Hindlimb muscle (tissue), 1 donor: ENCODE data around the gene HUWE1. TPM values are rescaled to one million over a fixed set of nuclear protein-coding genes. Genes with fewer than 3 reads are reported as not detected.
A peak's percentile ranks its signal among the peaks of the same experiment; 100 is the strongest.

Experiments used
- DNase-seq: peaks from one replicate; pipeline ENCODE4 v3.0.0-alpha.2; 2013
- polyA plus RNA-seq: library from polyadenylated mRNA; unstranded; fragments of 120-200 nt; gene quantifications from one replicate; pipeline ENCODE4 v1.2.1, GENCODE V29; 2013; ENCODE audit not compliant: insufficient read length

HUWE1 gene
- polyA plus RNA-seq, 1 donor = 100 TPM

DNA sequence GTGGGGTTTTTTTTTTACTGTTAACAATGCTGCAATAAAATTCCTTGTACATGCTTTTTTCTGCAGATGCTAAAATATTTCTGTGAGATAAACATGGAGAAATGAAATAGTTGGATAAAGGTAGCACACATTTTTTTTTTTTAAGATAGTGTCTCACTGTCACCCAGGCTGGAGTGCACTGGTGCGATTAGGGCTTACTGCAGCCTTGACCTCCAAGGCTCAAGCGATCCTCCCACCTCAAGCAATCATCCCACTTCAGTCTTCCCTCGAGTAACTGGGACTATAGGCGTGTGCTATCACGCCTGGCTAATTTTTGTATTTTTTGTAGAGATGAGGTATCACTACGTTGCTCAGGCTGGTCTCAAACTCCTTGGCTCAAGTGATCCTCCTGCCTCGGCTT is 1.8 kb upstream of the HUWE1 start:
- DNase-seq = no peak

DNA sequence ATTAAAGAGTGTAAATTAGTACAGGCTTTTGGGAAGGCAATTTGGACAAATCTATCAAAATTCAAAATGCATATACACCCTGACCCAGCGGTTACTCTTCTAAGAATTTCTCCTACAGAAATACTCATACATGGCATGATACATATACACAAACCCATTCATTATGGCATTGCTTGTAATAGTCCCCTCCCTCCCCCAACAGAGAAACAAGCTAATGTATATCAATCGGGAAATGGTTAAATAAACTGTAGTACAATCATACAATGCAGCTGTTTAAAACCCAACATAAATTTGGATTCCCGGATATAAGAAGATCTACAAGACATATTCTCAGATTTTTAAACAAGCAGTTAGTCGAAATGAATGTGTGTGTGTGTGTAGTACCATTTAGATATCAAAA is 808 bp downstream of the HUWE1 start:
- no peak for DNase-seq

DNA sequence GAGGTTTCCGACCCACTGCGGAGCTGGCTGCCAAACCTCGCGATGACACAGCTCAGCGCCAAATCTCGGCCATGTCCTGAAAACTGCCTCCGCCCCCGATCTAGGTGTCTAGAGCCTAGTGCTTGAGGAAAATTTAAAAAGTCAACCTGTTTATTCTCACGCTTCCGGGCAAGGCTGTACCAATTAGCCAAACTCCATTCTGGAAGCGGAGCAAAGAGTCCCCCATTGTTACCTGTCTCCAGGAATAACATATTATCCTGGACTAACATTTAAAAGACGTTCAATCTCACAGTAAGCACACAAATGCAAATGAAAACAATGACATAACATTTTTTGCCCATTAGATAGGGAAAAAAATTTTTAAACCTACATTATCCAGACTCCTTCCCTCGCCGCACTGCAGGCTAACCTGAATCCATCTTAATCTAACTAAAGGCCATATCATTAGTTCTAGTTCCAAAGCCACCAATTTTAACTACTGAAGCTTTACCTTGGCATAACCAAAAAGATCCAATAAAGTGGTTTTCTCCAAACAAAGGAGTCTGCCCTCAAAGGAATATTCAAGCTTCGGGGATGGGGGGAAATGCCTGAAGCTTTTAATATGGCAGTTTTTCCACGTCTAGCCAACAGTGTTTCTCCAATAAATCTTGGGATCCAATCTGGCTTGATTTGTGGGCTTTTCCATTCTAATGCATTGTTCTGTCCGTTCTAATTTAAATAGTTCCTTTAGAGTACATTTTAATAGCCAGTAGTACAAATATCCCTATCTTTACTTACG is 1.9 kb downstream of the HUWE1 start:
- DNase-seq = no peak

DNA sequence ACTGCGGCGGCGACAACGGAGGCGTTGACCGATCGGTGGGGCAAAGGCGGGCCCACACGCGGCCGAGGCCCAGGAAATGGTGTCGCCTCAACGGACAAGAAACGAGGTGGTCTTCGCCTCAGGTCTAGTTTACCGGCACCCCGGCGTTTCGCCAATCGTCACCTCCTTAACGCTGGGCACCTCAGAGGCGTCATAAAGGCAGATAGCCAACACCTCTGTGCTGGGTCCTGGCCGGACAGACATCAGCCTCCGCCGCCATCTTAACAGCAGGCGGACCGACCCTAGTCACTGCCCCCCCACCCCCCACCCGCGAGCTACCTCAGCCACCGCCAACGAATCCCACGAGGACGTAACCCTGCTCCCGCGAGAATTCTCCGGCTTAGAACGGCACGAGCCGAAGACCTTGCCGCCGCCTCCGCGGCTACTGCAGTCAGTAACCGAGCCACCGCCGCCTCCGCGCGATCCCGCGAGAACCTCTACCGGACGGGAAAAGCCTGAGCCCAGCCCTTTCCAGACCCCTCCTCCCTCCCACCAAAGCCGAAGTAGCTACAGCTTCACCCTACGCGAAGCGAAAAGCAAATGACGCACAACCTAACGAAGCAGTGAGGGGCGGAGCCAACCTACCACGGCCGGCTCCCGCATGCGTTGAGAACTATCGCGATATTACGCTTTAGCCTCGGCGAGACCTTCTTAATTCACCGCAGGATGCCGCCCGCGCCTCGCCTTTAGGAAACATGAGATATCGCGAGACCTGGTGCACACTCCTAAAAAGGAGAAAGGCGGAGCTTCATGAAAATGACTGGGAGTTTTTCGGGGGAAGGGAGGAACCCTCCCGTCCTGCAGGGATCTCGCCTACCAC is 2.7 kb downstream of the HUWE1 start:
- peak; percentile 94 for DNase-seq

DNA sequence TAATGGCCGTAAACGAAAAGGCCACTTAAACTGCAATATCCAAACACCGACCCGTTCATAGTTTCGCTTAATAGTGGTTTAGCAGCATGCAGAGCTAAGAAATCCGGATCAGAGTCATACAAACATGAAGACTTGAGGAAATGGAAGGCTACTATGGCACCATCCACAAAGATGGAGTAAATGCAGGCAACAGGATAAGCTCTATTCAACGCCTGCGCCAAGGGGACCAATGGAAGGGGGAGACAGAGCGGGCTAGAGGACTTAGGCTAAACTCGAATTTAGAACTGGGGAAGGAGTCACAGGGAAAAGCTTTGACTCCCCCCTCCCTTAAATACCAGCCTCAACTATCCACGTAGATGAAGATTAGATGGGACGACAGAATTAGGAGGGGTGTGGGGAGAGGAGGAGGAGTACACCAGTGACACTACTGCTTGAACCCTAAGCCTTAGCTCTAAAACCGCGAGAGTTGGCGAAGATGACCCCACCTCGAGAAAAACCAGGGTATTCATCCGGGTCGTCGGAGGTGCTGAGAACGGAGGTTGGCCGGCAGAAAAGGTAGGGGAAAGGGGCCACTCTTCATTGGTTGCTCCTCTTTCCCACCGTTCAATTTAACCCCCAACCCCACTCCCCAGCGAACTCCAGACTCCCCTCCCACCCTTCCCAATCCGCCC is 3.5 kb downstream of the HUWE1 start:
- DNase-seq = peak; percentile 37

DNA sequence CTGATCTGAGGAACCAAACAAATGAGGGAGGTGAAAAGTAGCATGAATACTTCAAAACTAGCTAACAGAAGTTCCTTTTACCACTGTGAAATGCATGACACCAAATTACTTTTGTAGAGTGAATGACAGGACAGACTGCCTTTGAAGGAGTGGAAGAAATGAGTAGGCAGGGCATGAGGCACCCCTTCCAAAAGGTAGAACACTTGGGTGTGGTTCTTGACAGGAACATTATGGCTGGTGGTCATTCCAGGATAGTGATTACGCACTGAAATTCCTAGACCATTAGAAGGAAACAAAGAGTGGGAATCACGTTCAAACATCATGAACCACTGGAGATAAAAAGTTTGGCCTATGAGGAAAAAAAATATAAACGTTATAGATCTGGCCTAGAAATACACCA is 4.9 kb downstream of the HUWE1 start:
- no peak for DNase-seq

DNA sequence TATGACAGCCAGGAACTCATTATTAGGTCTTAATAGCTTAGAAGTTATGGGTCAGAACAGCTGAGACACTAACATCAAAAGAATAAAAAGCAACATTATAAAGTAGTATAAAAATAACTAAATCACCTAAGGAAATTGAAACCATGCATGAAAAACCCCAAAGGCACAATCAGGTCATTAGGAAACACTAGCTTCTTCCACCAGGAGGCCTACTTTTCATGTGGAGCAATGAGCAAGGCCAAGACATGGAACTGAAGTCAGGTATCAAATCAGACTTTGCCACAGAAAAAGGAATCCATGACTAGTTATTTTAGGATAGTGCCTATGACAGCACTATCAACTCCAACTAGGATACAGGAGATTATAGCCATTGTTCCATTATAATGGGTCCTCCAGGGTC is 7.9 kb downstream of the HUWE1 start:
- DNase-seq = no peak

DNA sequence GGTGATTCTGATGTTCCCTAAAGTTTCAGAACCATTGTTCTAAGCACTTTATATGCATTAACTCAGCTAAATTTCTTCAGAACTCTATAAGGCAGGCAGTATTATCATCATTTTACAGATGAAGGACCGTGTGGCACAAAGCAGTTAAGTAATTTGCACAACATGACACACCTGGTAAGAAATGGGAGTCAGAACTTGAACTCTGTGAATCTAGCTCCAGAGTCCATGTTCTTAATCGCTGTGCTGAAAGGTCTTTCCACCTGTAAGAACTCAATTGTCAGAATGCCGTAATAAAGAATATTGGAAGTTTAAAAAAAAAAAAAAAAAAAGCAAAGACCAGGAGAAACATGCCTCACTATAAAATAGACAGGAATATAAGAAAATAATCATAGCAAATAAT is 9.2 kb downstream of the HUWE1 start:
- DNase-seq = no peak

DNA sequence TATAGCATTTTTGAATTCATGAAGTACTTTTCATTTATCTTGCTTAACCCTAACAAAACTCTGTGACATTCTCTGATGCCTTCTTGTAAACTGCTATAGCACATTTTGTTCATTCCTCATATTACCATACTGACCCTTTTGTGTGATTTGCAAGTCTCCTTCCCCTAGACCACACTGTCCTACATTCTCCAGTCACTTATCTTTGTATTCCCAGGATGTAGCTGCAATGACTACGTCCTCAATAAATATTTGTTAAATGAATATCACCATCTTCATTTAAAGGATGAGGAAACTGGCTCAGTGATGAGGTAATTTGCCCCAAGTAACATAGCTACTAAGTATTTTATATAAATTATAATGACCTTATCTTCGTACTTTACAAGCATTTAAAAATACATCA is 11.9 kb downstream of the HUWE1 start:
- DNase-seq = no peak

DNA sequence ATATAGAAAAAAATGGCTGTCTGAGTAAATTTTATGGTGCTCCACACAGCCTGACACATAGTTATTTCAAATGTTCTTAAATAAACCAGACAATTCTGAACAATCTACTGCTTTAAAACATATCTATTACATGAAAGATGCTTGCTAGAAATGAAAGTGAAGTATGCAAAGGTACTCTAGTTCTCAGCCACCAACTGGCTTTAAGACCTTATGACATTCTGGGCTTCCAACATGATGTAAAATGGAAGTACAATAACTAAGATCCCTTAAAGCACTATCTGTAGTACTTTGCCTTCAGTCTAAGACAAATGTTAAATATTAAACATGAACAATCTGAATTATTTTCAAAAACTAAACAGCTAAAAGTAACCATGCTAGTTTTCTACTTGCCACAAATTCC is 17.3 kb downstream of the HUWE1 start:
- no peak for DNase-seq

DNA sequence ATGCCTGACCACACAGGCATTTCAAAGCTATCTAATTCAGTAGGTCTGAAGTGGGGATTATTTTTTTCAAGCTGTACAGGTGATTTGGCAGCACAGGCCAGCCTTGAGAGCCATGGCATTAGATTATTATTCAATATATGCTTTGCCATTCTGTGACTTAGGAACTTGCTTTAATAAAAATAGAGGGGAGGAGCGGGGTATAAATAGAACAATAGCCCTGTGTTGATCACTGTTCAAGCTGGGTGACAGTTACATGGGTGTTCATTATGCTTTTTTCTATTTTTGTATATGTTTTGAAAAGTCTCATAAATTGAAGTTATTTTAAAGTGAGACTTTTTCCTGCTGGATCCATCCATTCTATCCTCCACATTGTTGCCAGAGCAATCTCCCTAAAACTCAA is 20.3 kb downstream of the HUWE1 start:
- no peak for DNase-seq

DNA sequence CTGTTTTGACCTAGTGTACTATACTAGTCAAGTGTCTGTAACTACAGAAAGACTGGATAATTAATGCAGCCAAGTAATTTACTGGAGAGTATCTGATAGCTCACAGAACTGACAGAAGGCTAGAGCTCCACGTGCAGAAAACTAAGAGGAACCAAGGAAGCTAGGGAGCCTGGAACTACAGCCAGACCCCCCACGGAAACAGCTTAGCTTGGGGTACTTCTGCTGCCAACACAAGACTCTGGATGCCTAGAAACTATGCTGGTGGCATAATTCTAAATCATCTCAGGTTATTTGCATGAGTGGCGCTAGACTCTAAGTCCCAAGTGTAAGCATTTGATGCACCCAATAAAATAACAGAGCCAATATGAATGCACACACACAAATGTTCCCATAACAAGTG is 26.5 kb downstream of the HUWE1 start:
- DNase-seq = no peak

DNA sequence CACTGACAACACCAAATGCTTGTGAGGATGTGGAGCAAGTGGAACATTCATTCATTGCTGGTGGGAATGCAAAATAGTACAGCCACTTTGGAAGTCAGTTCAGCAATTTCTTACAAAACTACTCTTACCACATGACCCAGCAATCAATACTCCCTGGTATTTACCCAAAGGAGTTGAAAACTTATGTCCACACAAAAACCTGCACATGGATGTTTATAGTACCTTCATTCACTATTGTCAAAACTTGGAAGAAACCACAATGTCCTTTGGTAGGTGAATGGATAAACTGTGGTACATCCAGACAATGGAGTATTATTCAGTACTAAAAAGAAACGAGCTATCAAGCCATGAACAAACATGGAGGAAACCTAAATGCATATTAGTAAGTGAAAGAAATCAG is 27.5 kb downstream of the HUWE1 start:
- no peak for DNase-seq

DNA sequence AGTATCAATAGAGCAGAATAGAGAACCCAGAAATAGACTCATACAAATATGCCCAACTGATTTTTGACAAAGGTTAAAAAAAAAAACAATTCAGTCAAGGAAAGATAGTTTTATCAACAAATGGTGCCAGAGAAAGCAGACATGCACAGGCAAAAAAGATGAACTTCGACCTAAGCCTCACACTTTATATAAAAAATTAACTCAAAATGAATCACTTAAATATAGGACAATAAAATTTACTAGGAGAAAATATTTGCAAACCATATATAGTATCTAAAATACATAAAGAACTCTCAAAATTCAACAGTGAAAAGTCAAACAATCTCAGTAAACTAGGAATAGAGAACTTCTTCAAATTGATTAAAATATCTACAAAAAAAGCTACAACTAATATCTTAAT is 29.7 kb downstream of the HUWE1 start:
- no peak for DNase-seq

DNA sequence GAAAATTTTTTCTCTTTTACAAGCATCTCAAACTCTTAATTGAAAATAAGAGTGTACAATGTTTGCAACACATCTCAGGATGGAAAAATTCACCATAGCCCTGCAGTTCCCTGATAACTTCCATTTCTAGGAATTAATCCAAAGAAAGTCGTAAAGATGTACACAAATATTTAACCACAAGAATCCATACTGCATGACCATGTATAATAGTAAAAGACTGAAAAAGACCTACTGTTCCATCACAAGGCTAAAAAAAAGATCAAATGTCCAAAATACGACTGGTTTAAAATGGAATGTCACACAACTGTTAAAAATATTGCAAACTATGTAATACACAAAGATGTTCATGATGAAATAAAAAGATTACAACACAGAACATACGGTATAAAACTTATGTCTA is 32.1 kb downstream of the HUWE1 start:
- no peak for DNase-seq

DNA sequence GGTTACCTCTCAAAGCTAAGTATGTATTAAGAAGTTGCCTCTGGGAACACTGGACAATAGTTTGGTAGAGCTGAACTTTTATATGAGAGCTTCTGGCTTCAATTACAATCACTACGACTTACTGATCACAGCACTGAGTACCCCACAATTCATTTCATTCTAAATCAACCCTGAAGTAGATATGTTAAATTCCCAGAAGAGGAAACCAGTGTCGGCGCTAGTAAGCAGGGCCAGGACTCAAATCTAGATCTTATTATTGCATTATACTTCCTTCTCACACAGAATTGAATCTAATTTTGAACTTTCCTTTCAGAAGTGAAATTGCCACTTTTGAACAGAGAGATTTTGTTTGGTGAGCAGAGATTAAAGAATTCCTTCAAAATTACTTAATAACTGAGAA is 41.8 kb downstream of the HUWE1 start:
- no peak for DNase-seq

DNA sequence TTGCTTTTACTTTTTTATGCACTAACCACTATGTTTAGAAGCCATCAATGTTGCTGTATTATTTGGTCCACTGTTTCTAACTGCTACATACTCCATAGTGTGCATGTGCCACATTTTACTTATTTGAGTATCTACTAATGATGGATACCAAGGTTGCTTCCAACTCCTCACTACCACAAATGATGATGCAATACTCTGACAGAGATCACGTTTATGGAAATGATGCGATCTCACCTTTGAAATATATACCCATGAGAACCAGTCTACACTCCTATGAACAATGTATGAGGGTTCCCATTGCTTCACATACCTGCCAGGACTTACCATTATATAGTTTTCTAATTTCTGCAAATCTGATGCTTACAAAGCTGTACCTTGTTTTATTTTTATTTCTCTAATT is 44.2 kb downstream of the HUWE1 start:
- DNase-seq = no peak

DNA sequence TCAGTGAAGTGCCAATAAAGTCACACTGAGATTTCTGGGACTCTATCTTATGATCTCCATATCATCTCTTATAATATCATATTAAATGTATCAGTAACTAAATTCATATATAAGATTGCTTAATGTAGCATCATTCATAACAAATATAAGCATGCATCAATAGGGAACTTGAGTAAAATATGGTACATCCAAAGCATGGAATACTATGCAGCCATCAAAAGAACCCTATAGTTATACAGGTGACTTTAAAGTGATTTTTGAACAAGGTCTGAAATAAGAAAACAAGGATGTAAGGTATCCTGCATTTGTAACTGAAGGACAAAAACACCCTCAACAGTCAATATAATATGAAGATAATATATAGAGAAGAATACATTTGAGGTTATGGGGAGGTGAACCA is 47.3 kb downstream of the HUWE1 start:
- no peak for DNase-seq

DNA sequence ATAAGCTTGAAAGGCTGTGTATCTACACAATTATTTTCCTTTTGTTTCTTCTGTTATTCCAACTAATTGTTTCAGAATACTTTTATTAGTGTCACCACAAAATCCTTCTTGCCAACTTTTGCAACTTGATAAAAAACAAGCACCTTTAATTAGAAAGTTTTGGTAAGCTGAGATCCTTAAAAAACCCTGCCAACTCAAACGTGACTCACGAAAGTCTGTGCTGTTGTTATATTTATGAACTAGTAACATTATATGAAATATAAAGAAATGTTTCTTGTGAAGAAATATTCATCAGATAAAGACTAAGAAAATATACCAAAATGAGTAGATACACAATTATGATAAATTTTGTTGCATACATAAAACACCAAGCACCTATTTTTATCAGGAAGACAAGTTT is 49.0 kb downstream of the HUWE1 start:
- DNase-seq = no peak

DNA sequence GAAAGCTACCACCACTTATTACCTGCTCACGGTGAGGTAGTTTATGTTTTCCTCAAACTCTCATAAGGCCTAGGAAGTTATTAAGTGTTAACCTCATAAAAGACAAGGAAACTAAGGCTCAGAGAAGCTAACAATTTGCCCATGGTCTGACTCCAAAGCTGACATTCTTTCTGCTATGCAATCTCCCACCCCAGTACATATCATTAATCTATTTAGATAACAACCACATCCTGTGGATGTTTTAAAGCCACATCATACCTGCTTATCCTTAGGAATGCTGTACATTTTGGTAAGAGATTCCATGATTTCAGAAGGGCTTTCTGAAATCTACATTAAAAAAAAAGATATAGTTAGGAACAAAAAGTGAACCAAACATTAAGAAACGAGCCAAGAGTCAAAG is 55.4 kb downstream of the HUWE1 start:
- no peak for DNase-seq

DNA sequence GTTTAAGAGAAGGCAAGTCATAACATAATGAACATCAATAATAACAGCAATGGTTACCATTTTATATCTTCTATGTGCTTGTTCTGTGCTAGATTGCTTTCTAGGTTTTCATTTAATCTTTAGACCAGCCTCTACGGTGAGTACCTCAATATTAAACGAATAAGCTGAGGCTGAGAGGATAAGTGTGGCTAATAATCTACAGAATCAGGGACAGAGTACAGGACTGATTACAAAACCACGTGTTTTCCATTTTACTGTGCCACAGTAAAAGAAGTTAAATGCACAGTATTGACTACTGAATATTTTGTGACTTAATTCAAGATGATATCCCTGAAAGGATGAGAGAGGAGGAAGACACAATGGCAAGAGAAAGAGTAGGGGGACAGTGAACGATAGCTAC is 56.3 kb downstream of the HUWE1 start:
- no peak for DNase-seq

DNA sequence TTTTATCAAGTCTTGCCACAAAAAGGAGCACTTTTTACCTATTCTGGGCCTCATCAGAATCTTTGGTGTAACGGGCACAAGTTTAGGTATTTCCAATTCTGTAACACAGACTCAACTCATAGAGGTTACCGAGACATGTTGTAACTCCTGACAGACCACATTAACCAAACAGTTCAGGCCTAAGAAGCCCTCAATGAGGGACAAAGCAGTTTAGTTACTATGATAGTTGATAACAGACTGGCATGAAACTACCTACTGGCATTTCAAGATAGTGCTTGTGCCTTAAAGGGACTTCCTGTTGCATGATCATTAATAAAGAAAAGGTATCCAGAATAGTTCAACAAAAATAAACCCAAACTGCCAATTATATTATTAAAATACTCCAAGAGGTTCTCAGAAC is 64.1 kb downstream of the HUWE1 start:
- DNase-seq = no peak

DNA sequence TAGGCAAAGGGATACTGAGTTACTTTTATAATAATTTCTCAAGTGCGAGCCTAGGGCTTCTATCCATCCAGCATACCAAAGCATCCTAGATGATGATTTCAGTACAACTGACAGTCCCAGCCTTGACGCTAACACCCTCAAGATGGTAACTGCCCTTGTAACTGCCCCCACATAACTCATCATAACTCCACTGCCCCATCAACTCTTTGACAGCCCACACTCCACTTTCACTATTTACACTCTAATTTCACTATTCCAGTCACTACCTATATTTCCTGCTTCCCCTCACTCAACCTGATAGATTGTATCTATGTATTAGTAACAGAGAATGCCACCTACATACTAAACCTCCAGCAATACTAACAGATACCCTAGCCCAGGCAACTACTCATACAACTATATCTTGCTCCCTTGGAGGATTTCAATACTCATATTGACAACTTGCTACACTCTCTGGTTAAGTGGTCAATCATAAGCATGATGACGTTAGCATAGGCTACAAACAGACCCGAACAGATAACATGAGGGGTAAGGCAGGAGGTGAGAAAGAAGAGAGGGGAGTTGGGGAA is 65.0 kb downstream of the HUWE1 start:
- no peak for DNase-seq
